PC-3 (cell line): ENCODE measurements around the gene MPPED2. TPM values are rescaled to one million over a fixed set of nuclear protein-coding genes. Genes with fewer than 3 reads are reported as not detected.

Experiments used
- ATAC-seq: fragments of 200-7000 bp; cut with Tn5 transposase; 2 replicates; pipeline ENCODE4 v1.9.1; 2020; ENCODE audit warnings: mild to moderate bottlenecking, moderate library complexity
- BruUV-seq: library from RNA; stranded (reverse); fragments of 400-500 nt; replicated peaks from 2 replicates; lab custom pipeline; 2021; lab: Mats Ljungman, UMichigan
- CTCF ChIA-PET: fragments of 300-600 bp; sonication (Branson Sonifier 250); formaldehyde crosslinking; loops from one replicate; lab custom pipeline; 2022; ENCODE audit warnings: antibody characterized with exemption; lab: Charles Lee
- POLR2A ChIA-PET: fragments of 300-600 bp; sonication (Branson Sonifier 250); formaldehyde crosslinking; loops from one replicate; lab custom pipeline; 2022; ENCODE audit warnings: antibody characterized with exemption; ENCODE audit not compliant: unreplicated experiment; lab: Charles Lee
- DNase-seq: peaks from one replicate; pipeline ENCODE4 v3.0.0-alpha.2; 2015
- H2AFZ ChIP-seq: fragments of 300-600 bp; sonication (generic); 2 replicates; pipeline ENCODE4 v1.6.0; 2016; ENCODE audit warnings: antibody characterized with exemption, low read length
- H3F3A ChIP-seq: fragments of 300-600 bp; sonication (generic); one replicate; pipeline ENCODE4 v1.6.0; 2017; ENCODE audit warnings: antibody characterized with exemption, low read length, control low read depth, mild to moderate bottlenecking; ENCODE audit not compliant: unreplicated experiment
- H3K27ac ChIP-seq: fragments of 300-600 bp; sonication (generic); 2 replicates; pipeline ENCODE4 v1.5.1; 2016; ENCODE audit warnings: mild to moderate bottlenecking, low read length
- H3K27me3 ChIP-seq: fragments of 300-600 bp; sonication (generic); 2 replicates; pipeline ENCODE4 v1.6.1; 2016; ENCODE audit warnings: low read length, mixed read lengths
- H3K36me3 ChIP-seq: fragments of 300-600 bp; sonication (generic); 2 replicates; pipeline ENCODE4 v1.6.1; 2016; ENCODE audit warnings: low read depth, mixed run types, low read length, mixed read lengths
- H3K4me1 ChIP-seq: fragments of 300-600 bp; sonication (generic); 2 replicates; pipeline ENCODE4 v1.5.1; 2016; ENCODE audit warnings: low read length; ENCODE audit not compliant: insufficient read depth
- H3K4me2 ChIP-seq: fragments of 300-600 bp; sonication (generic); 2 replicates; pipeline ENCODE4 v1.6.0; 2016; ENCODE audit warnings: low read length
- H3K4me3 ChIP-seq: fragments of 300-600 bp; sonication (generic); 2 replicates; pipeline ENCODE4 v1.5.1; 2016; ENCODE audit warnings: mild to moderate bottlenecking, low read length, mixed read lengths
- H3K79me2 ChIP-seq: fragments of 300-600 bp; sonication (generic); 2 replicates; pipeline ENCODE4 v1.6.1; 2017; ENCODE audit warnings: low read length, mixed read lengths
- H3K9ac ChIP-seq: fragments of 300-600 bp; sonication (generic); 2 replicates; pipeline ENCODE4 v1.6.0; 2016; ENCODE audit warnings: mild to moderate bottlenecking, low read length
- H3K9me2 ChIP-seq: fragments of 300-600 bp; sonication (generic); replicated peaks from 2 replicates; pipeline ENCODE4 v1.6.1; 2016; ENCODE audit warnings: mixed run types, low read length, mixed read lengths
- H3K9me3 ChIP-seq: fragments of 300-600 bp; sonication (generic); 2 replicates; pipeline ENCODE4 v1.6.1; 2016; ENCODE audit warnings: low read length, mixed read lengths
- H4K20me1 ChIP-seq: fragments of 300-600 bp; sonication (generic); 2 replicates; pipeline ENCODE4 v1.6.1; 2016; ENCODE audit warnings: low read length, mixed read lengths
- EZH2 ChIP-seq: fragments of 300-600 bp; sonication (generic); IDR thresholded peaks from one replicate; pipeline ENCODE4 v1.6.1; 2017; ENCODE audit warnings: antibody characterized with exemption, mild to moderate bottlenecking, low read length; ENCODE audit not compliant: unreplicated experiment
- EZH2phosphoT487 ChIP-seq: fragments of 300-600 bp; sonication (generic); IDR thresholded peaks from 2 replicates; pipeline ENCODE4 v1.6.1; 2018; ENCODE audit warnings: mild to moderate bottlenecking, antibody characterized with exemption, low read length, borderline replicate concordance
- intact Hi-C: fragments of 100-400 bp; cut with micrococcal nuclease; formaldehyde crosslinking; loops from 2 replicates; pipeline ENCODE4 v1.9.0; 2023
- total RNA-seq: library from RNA; depleted of rRNA; stranded (reverse); fragments of >200 nt; gene quantifications from 2 replicates; pipeline ENCODE4 v1.2.3, GENCODE V29; 2014
- TF ChIP-seq, protein P1 (sequence below): fragments of 300-600 bp; sonication (generic); conservative IDR thresholded peaks from 2 replicates; pipeline ENCODE4 v1.5.1; 2017; ENCODE audit warnings: antibody characterized with exemption, low read depth, mild to moderate bottlenecking, low read length

MPPED2 gene
- total RNA-seq, 1 experiment from 2014 or later = not detected

GRCh38 chr11:30459306-30459705 lies 126.8 kb downstream of the MPPED2 start:
- Histone ChIP-seq H4K20me1 (no peaks in the 10 kb centered on the region), H2AFZ (no peak overlapping the region), H3K4me2 (no peak overlapping the region), H3K27ac (no peak overlapping the region), H3K27me3 (peaks cover 8% of the 10 kb centered on the region; the same call in 1 of the 2 replicates), H3K9me3 (no peaks in the 10 kb centered on the region), H3K36me3 (no peaks in the 10 kb centered on the region), H3K4me1 (no peaks in the 10 kb centered on the region), H3K4me3 (no peak overlapping the region), H3K79me2 (no peaks in the 10 kb centered on the region), H3K9me2 (no peaks in the 10 kb centered on the region), H3K9ac (no peak overlapping the region), H3F3A (no peaks in the 10 kb centered on the region)
- ChIA-PET POLR2A (no interaction called here), CTCF (no interaction called here)
- no peak for ATAC-seq
- intact Hi-C loops = no loop called here
- BruUV-seq = no TSS peak
- TF ChIP-seq, protein P1, sequence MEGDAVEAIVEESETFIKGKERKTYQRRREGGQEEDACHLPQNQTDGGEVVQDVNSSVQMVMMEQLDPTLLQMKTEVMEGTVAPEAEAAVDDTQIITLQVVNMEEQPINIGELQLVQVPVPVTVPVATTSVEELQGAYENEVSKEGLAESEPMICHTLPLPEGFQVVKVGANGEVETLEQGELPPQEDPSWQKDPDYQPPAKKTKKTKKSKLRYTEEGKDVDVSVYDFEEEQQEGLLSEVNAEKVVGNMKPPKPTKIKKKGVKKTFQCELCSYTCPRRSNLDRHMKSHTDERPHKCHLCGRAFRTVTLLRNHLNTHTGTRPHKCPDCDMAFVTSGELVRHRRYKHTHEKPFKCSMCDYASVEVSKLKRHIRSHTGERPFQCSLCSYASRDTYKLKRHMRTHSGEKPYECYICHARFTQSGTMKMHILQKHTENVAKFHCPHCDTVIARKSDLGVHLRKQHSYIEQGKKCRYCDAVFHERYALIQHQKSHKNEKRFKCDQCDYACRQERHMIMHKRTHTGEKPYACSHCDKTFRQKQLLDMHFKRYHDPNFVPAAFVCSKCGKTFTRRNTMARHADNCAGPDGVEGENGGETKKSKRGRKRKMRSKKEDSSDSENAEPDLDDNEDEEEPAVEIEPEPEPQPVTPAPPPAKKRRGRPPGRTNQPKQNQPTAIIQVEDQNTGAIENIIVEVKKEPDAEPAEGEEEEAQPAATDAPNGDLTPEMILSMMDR = no peak
- TF ChIP-seq EZH2phosphoT487 = no peak
- TF ChIP-seq EZH2 = no peak
- no peak for DNase-seq

- no peak for TF ChIP-seq EZH2phosphoT487
- TF ChIP-seq, protein P1 = no peak
- no peak for TF ChIP-seq EZH2
- H3K4me3 ChIP-seq = no peak overlapping the region
- H3K9me2 ChIP-seq = no peaks in the 10 kb centered on the region
- no peaks in the 10 kb centered on the region for H3F3A ChIP-seq
- H4K20me1 ChIP-seq = no peaks in the 10 kb centered on the region
- no peaks in the 10 kb centered on the region for H3K36me3 ChIP-seq
- ChIA-PET POLR2A (no interaction called here), CTCF (no interaction called here)
- no peaks in the 10 kb centered on the region for H3K79me2 ChIP-seq
- DNase-seq (no peak), ATAC-seq (no peak)
- no peaks in the 10 kb centered on the region for H3K4me1 ChIP-seq
- no peak overlapping the region for H2AFZ ChIP-seq
- H3K9ac ChIP-seq = no peak overlapping the region
- H3K9me3 ChIP-seq = no peaks in the 10 kb centered on the region
- H3K27ac ChIP-seq = no peak overlapping the region
- no peak overlapping the region for H3K4me2 ChIP-seq
- H3K27me3 ChIP-seq = peaks cover 8% of the 10 kb centered on the region; the same call in 1 of the 2 replicates
- intact Hi-C loops = no loop called here
- BruUV-seq = no TSS peak
Observed at GRCh38 chr11:30458541-30458940, 127.6 kb downstream of the MPPED2 start.

DNA sequence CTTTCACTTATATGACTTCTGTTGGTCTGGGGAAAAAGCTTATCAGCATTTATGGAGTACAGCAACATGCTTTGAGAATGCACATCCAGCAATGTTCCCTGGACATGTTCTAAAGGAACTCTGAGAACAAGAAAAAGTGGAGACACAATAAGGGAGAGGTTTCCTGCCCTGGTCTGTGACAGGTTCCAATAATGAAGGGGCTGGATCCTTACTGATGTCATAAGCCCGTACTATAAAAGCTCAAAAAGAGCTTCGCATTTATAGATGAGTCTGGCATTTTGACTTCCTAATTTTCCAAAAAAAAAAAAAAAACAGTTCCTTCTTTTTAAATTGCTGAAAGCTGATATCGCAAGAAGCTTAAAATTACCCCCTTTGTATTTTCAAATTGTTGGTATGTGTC lies 129.1 kb downstream of the MPPED2 start:
- H3K36me3 ChIP-seq = no peaks in the 10 kb centered on the region
- H3K9me3 ChIP-seq = no peaks in the 10 kb centered on the region
- H3K9me2 ChIP-seq = no peaks in the 10 kb centered on the region
- no peak for DNase-seq
- H3K9ac ChIP-seq = no peak overlapping the region
- no TSS peak for BruUV-seq
- CTCF ChIA-PET = no interaction called here
- intact Hi-C loops = no loop called here
- no peak for ATAC-seq
- H3K27ac ChIP-seq = no peak overlapping the region
- peaks cover 8% of the 10 kb centered on the region; the same call in 1 of the 2 replicates for H3K27me3 ChIP-seq
- H3K4me3 ChIP-seq = no peak overlapping the region
- H2AFZ ChIP-seq = no peak overlapping the region
- POLR2A ChIA-PET = no interaction called here
- TF ChIP-seq EZH2phosphoT487 (no peak), EZH2 (no peak)
- TF ChIP-seq, protein P1 = no peak
- no peaks in the 10 kb centered on the region for H3F3A ChIP-seq
- H3K79me2 ChIP-seq = no peaks in the 10 kb centered on the region
- no peak overlapping the region for H3K4me2 ChIP-seq
- H4K20me1 ChIP-seq = no peaks in the 10 kb centered on the region
- no peaks in the 10 kb centered on the region for H3K4me1 ChIP-seq
